GM12875 (cell line): ENCODE measurements around the gene KCTD1.
"Not testable (repeated sequence)": the region's sequence is repeated elsewhere in the genome, so short reads cannot be mapped to it uniquely, and the experiment has no call there.

Experiments used
- H3K4me3 ChIP-seq: one replicate; pipeline ENCODE4 v1.5.1; 2011; ENCODE audit warnings: low read depth, low read length, control low read depth
- TF ChIP-seq, protein P1 (sequence below): IDR thresholded peaks from 2 replicates; pipeline ENCODE4 v1.5.1; 2011; ENCODE audit warnings: low read depth, mild to moderate bottlenecking, control low read depth, inconsistent platforms, low read length, moderate library complexity, borderline replicate concordance; ENCODE audit not compliant: insufficient read depth

Gene KCTD1

DNA sequence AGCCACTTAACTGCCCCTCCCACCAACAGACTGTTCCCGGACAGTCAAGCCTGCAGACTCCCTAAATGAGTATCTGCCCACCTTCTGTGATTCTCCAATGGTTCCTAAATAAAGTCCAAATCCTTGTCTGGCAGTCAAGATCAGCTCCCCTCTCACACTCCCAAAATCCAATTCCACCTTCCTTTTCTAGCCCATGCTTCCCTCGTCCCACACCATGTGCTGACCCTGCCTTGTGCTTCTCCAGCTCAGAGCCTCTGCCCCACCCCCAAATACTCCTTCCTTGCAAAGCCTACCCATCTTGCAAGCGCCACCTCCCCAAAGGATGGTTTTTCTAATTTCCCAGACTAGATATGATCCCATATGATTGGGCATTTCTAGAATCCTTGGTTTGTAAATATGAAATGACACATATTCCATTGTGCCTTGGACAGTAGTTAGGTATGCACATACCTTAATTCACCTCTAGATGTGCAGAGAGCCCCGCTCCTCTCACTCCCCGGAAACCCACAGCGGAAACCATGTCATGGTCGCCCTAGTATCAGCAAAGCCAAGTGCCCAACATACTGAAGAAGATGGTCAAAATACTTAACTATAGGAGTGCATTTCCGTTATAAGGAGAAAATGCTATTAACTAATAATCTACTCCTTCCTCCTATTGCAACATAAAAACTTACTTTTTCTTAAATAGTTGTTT lies 97.2 kb downstream of the KCTD1 start:
- no peak overlapping the region for H3K4me3 ChIP-seq
- TF ChIP-seq, protein P1, sequence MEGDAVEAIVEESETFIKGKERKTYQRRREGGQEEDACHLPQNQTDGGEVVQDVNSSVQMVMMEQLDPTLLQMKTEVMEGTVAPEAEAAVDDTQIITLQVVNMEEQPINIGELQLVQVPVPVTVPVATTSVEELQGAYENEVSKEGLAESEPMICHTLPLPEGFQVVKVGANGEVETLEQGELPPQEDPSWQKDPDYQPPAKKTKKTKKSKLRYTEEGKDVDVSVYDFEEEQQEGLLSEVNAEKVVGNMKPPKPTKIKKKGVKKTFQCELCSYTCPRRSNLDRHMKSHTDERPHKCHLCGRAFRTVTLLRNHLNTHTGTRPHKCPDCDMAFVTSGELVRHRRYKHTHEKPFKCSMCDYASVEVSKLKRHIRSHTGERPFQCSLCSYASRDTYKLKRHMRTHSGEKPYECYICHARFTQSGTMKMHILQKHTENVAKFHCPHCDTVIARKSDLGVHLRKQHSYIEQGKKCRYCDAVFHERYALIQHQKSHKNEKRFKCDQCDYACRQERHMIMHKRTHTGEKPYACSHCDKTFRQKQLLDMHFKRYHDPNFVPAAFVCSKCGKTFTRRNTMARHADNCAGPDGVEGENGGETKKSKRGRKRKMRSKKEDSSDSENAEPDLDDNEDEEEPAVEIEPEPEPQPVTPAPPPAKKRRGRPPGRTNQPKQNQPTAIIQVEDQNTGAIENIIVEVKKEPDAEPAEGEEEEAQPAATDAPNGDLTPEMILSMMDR = no peak

DNA sequence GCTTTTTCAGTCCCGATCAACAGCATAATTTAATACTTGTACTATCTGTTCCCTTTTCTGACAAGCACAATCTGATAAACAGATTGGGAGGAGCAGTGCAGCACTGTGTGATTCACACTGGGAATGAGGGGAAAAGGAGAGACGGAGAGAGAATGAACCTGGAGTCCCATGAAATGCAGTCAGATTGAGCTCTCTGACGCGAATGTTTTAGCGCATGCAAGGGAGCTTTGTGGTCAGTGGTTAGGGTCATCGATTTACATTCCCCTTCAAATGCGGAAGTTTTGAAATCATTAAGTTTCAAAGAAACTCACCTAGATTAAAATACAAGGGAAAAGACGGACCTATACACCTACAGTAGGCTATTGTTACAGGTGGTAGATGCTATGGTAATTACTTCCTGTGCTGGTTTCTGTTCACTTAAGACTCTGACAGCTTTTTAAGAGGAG lies 99.6 kb downstream of the KCTD1 start:
- no peak overlapping the region for H3K4me3 ChIP-seq
- TF ChIP-seq, protein P1 = no peak

DNA sequence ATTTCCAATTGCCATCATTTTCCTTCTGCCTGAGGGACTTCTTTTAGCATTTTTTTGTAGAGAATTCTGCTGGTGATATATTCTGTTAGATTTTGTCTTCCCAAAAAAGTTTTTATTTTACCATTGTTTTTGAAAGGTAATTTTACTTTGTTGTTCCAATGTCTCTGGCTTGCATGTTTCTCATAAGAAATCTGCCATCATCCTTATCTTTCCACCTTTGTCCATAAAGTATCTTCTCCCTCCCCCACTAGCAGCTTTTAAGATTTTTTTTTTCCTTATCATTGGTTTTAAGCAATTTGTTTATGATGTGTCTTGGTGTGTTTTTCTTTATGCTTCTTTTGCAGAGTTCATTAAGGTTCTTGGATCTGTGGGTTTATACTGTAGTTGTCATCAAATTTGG lies 104.5 kb downstream of the KCTD1 start:
- H3K4me3 ChIP-seq = no peak overlapping the region
- TF ChIP-seq, protein P1 = no peak

DNA sequence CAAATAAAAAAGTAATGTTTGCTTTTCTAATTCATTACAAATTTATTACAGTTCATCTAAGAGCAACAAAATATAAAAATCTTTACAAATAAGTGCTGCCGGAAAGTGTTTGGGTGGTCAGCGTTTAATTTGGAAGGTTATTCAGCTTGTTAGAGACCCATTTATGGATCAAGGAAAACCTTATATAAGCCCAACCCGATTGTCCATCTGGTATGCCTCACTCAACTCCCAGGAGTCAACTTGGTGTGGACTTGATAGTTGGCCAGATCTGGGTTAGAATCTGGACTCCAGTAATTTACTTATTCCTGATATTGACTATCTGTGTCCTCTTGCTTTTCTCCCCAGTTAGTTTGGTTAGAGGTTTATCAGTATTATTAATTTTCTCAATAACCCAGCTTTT lies 106.2 kb downstream of the KCTD1 start:
- no peak overlapping the region for H3K4me3 ChIP-seq
- TF ChIP-seq, protein P1 = no peak

DNA sequence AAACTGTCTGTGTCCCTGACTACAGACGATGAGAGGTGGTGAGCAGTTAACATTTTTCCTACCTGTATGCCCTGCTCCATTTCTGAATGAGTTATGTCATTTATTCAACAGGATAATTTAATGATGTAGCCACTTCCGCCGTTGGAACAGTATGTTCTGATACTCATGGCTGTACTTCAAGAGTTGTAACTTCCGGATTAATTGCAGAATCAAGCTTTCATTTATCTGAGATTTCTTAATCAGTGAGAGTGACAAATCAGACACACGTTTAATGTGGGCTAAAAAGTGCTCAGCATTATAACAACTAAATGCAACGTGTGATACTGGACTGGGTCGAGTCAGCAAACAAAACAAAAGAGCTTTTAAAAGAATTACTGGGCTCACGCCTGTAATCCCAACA lies 107.7 kb downstream of the KCTD1 start:
- TF ChIP-seq, protein P1 = no peak
- H3K4me3 ChIP-seq = no peak overlapping the region

DNA sequence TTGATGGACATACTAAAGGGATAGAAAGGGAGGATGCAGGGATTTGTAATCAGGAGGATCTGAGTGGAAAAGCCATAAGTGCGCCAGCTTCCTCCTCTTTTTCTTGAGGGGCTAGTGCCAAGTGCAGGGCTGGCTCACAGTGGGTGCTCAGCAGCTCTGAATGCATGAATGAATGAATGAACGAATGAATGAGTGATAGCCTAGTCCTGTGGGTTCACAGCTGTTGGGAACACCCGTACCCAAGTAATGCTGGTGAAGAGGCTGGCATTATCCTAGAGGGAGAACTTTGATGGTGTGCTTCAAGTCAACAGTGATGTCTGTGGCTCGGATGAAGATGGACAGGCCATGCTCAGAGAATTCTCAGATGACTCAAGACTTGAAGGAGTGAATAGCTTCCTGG lies 108.8 kb downstream of the KCTD1 start:
- H3K4me3 ChIP-seq = no peak overlapping the region
- TF ChIP-seq, protein P1 = no peak

DNA sequence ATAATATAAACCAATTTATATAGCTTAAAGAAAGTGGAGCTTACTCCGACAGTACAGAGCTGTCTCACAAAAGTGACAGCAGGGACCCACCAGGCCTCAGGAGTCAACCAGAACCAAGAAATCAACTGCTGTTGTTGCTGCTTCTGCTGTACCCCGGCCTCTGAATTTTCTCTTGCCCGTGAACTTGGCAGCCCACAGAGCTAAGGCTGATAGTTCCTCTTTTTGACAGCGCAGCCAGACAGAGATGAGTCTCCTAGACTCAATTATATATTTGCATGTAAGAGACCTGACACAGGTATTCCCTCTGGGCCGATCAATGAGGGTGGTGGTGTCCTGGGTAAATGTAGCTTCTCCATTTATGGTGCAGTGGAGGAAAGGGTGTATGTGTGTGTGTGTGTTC lies 109.4 kb downstream of the KCTD1 start:
- TF ChIP-seq, protein P1 = no peak
- no peak overlapping the region for H3K4me3 ChIP-seq

DNA sequence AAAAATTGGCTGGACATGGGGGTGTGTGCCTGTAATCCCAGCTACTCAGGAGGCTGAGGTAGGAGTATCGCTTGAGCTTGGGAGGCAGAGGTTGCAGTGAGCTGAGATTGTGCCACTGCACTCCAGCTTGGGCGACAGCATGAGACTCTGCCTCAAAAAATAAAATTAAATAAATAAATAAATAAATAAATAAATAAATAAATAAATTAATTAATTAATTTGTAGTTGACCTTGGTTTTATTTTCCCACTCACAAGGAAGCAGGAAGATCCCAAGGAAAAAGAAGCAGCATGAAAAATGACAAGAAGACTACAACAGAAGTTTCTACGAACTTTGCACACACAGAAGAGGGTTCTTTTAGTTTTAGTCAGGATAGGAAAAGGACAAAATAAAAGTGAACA lies 110.7 kb downstream of the KCTD1 start:
- H3K4me3 ChIP-seq = not testable (repeated sequence)
